ENCODE data around the gene RANBP9.

- TF ChIP-seq, protein P1, sequence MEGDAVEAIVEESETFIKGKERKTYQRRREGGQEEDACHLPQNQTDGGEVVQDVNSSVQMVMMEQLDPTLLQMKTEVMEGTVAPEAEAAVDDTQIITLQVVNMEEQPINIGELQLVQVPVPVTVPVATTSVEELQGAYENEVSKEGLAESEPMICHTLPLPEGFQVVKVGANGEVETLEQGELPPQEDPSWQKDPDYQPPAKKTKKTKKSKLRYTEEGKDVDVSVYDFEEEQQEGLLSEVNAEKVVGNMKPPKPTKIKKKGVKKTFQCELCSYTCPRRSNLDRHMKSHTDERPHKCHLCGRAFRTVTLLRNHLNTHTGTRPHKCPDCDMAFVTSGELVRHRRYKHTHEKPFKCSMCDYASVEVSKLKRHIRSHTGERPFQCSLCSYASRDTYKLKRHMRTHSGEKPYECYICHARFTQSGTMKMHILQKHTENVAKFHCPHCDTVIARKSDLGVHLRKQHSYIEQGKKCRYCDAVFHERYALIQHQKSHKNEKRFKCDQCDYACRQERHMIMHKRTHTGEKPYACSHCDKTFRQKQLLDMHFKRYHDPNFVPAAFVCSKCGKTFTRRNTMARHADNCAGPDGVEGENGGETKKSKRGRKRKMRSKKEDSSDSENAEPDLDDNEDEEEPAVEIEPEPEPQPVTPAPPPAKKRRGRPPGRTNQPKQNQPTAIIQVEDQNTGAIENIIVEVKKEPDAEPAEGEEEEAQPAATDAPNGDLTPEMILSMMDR (IDR thresholded peaks at IDR 0.05), result no peak
- TF ChIP-seq POLR2AphosphoS5 (IDR thresholded peaks at IDR 0.05) (no peak), EP300 (IDR thresholded peaks at IDR 0.05) (no peak), POLR2A (IDR thresholded peaks at IDR 0.05) (no peak)
Observed at GRCh38 chr6:13722880-13723279, 11.2 kb upstream of the RANBP9 start.
